CD4-positive, alpha-beta T cell treated with Interleukin-6 at 100 ng/mL for 8 hours (primary cell): ENCODE data around the gene LMCD1.

ENCODE experiments used
- DNase-seq: peaks from one replicate; pipeline ENCODE4 v3.0.0-alpha.2; 2020; ENCODE audit warnings: mixed read lengths, low spot score

The LMCD1 gene

GRCh38 chr3:8506571-8507061 lies 5.0 kb downstream of the LMCD1 start:
- DNase-seq, result no peak

GRCh38 chr3:8507496-8507895 lies 5.9 kb downstream of the LMCD1 start:
- DNase-seq, result no peak

- DNase-seq, result no peak
These were observed 8.3 kb downstream of the LMCD1 start for GRCh38 chr3:8509961-8510360.

- no peak for DNase-seq
These were observed 10.6 kb downstream of the LMCD1 start for GRCh38 chr3:8512234-8512633.

GRCh38 chr3:8516047-8516661 lies 14.5 kb downstream of the LMCD1 start:
- no peak for DNase-seq

GRCh38 chr3:8516783-8517182 lies 15.2 kb downstream of the LMCD1 start:
- no peak for DNase-seq

- DNase-seq, result no peak
These were observed 15.9 kb downstream of the LMCD1 start for GRCh38 chr3:8517487-8517886.

GRCh38 chr3:8518138-8518537 lies 16.5 kb downstream of the LMCD1 start:
- no peak for DNase-seq

- DNase-seq, result no peak
These were observed 17.5 kb downstream of the LMCD1 start for GRCh38 chr3:8519156-8519555.

GRCh38 chr3:8519774-8520448 lies 18.3 kb downstream of the LMCD1 start:
- no peak for DNase-seq

GRCh38 chr3:8520816-8521403 lies 19.3 kb downstream of the LMCD1 start:
- no peak for DNase-seq

- no peak for DNase-seq
These were observed 21.4 kb downstream of the LMCD1 start for GRCh38 chr3:8523041-8523440.

GRCh38 chr3:8524249-8524648 lies 22.6 kb downstream of the LMCD1 start:
- DNase-seq, result no peak

GRCh38 chr3:8524656-8525399 lies 23.2 kb downstream of the LMCD1 start:
- no peak for DNase-seq

GRCh38 chr3:8525893-8526292 lies 24.3 kb downstream of the LMCD1 start:
- DNase-seq, result no peak

- no peak for DNase-seq
These were observed 27.6 kb downstream of the LMCD1 start for GRCh38 chr3:8529181-8529637.

GRCh38 chr3:8529738-8530525 lies 28.3 kb downstream of the LMCD1 start:
- DNase-seq, result no peak

GRCh38 chr3:8530581-8530980 lies 29.0 kb downstream of the LMCD1 start:
- no peak for DNase-seq

GRCh38 chr3:8532251-8532871 lies 30.7 kb downstream of the LMCD1 start:
- no peak for DNase-seq

GRCh38 chr3:8536096-8537056 lies 34.8 kb downstream of the LMCD1 start:
- DNase-seq, result no peak
